HepG2 (cell line): ENCODE results near the gene SLC16A3. TPM values are rescaled to one million over a fixed set of nuclear protein-coding genes. Genes with fewer than 3 reads are reported as not detected.
A peak's percentile ranks its signal among the peaks of the same experiment; 100 is the strongest.

ENCODE experiments used
- DMAP1 ChIP-seq: IDR thresholded peaks from 2 replicates; pipeline ENCODE4 v1.6.1; 2016
- DRAP1 ChIP-seq: IDR thresholded peaks from 2 replicates; pipeline ENCODE4 v1.6.1; 2016; ENCODE audit warnings: missing genetic modification reagents, missing compliant biosample characterization
- GATAD1 ChIP-seq: IDR thresholded peaks from 2 replicates; pipeline ENCODE4 v1.6.1; 2016; ENCODE audit warnings: missing genetic modification reagents, missing compliant biosample characterization
- HBP1 ChIP-seq: IDR thresholded peaks from 2 replicates; pipeline ENCODE4 v1.6.1; 2016; ENCODE audit warnings: low read depth, control low read depth
- HCFC1 ChIP-seq: fragments of 150-350 bp; IDR thresholded peaks from 2 replicates; pipeline ENCODE4 v1.6.1; 2014; ENCODE audit warnings: low read depth, low read length
- HNF4A ChIP-seq: sonication (generic); formaldehyde crosslinking; IDR thresholded peaks from 2 replicates; pipeline ENCODE4 v1.4.0; 2020; ENCODE audit warnings: missing genetic modification reagents
- HNRNPK ChIP-seq: fragments of 200-400 bp; formaldehyde crosslinking; IDR thresholded peaks from 2 replicates; pipeline ENCODE4 v1.6.1; 2018; ENCODE audit warnings: low read length, low read depth, moderate library complexity, mild to moderate bottlenecking; ENCODE audit not compliant: poor library complexity, severe bottlenecking
- KLF16 ChIP-seq, 2 experiments: sonication (generic) in 1 of 2; formaldehyde crosslinking in 1 of 2; IDR thresholded peaks; 2 replicates each; pipeline versions ENCODE4 v1.6.1 to v1.8.0; 2016 to 2023; ENCODE audit warnings: missing genetic modification reagents in 2 of 2, missing compliant biosample characterization in 1 of 2
- KLF6 ChIP-seq: IDR thresholded peaks from 2 replicates; pipeline ENCODE4 v1.8.0; 2016; ENCODE audit warnings: missing biosample characterization, missing genetic modification reagents
- MXD3 ChIP-seq: IDR thresholded peaks from 2 replicates; pipeline ENCODE4 v1.6.1; 2016; ENCODE audit warnings: mild to moderate bottlenecking, missing biosample characterization, missing genetic modification reagents
- PATZ1 ChIP-seq: sonication (generic); formaldehyde crosslinking; IDR thresholded peaks from 2 replicates; pipeline ENCODE4 v1.4.0; 2020; ENCODE audit warnings: missing genetic modification reagents
- PITX1 ChIP-seq: sonication (generic); formaldehyde crosslinking; IDR thresholded peaks from 2 replicates; pipeline ENCODE4 v1.5.1; 2020; ENCODE audit warnings: mild to moderate bottlenecking, missing genetic modification reagents
- POLR2G ChIP-seq: fragments of 200-400 bp; formaldehyde crosslinking; IDR thresholded peaks from 2 replicates; pipeline ENCODE4 v1.6.1; 2018; ENCODE audit warnings: mild to moderate bottlenecking, low read depth, low read length, moderate library complexity
- PRMT3 ChIP-seq: sonication (generic); formaldehyde crosslinking; IDR thresholded peaks from 2 replicates; pipeline ENCODE4 v1.8.1; 2022; ENCODE audit warnings: low read depth, mild to moderate bottlenecking, moderate library complexity, missing genetic modification reagents, borderline replicate concordance
- SMAD3 ChIP-seq: sonication (generic); formaldehyde crosslinking; IDR thresholded peaks from 2 replicates; pipeline ENCODE4 v1.4.0; 2020; ENCODE audit warnings: missing genetic modification reagents
- SP5 ChIP-seq: IDR thresholded peaks from 2 replicates; pipeline ENCODE4 v1.6.1; 2016; ENCODE audit warnings: low read depth, borderline replicate concordance
- TSC22D2 ChIP-seq: sonication (generic); formaldehyde crosslinking; IDR thresholded peaks from 2 replicates; pipeline ENCODE4 v1.5.1; 2020; ENCODE audit warnings: missing genetic modification reagents, mild to moderate bottlenecking, borderline replicate concordance
- ZBTB34 ChIP-seq: sonication (generic); formaldehyde crosslinking; IDR thresholded peaks from 2 replicates; pipeline ENCODE4 v1.8.0; 2022; ENCODE audit warnings: mild to moderate bottlenecking, missing genetic modification reagents
- ZIK1 ChIP-seq: sonication (generic); formaldehyde crosslinking; IDR thresholded peaks from 2 replicates; pipeline ENCODE4 v1.5.0; 2020; ENCODE audit warnings: mild to moderate bottlenecking, low read depth, missing genetic modification reagents, borderline replicate concordance
- ZMYM3 ChIP-seq: sonication (generic); formaldehyde crosslinking; IDR thresholded peaks from 2 replicates; pipeline ENCODE4 v1.5.1; 2020; ENCODE audit warnings: mild to moderate bottlenecking, missing genetic modification reagents
- ZNF124 ChIP-seq: sonication (generic); formaldehyde crosslinking; IDR thresholded peaks from 2 replicates; pipeline ENCODE4 v1.4.0; 2020; ENCODE audit warnings: missing genetic modification reagents
- ZNF83 ChIP-seq: sonication (generic); formaldehyde crosslinking; IDR thresholded peaks from 2 replicates; pipeline ENCODE4 v1.4.0; 2020; ENCODE audit warnings: missing genetic modification reagents, mild to moderate bottlenecking, borderline replicate concordance
- polyA plus RNA-seq, 8 experiments: library from polyadenylated mRNA; depleted of rRNA in 3 of 8; stranded (reverse) in 7 of 8; unstranded in 1 of 8; fragments of >200 nt; fragmentation: Illumina TruSeq in 4 of 8; extraction: Trizol in 4 of 8; gene quantifications; 2 replicates each; pipeline versions ENCODE4 v1.2.1 to v1.2.3, GENCODE V29; 2011 to 2016; ENCODE audit warnings: low read depth in 4 of 8, missing spikeins in 1 of 8, mixed read lengths in 1 of 8; ENCODE audit not compliant: insufficient read depth in 1 of 8
- total RNA-seq, 5 experiments: library from RNA; depleted of rRNA; stranded (reverse); fragments of >200 nt; fragmentation: Illumina TruSeq; extraction: Trizol; gene quantifications; 2 replicates each; pipeline ENCODE4 v1.2.3, GENCODE V29; 2016; ENCODE audit warnings: low read depth in 1 of 5

SLC16A3 gene
- total and polyA plus RNA-seq, 2 of the 13 experiments (the other 11 are each of a cell fraction or from before 2014, with no cell fraction given), result 242 to 349 TPM

GRCh38 chr17:82273327-82274133 is 44.7 kb downstream of the SLC16A3 start, which contains the start of gene CSNK1D (continued):
- peak; percentile 97 for TF ChIP-seq MXD3 (CRISPR knock-in tag)
- TF ChIP-seq KLF6 (CRISPR knock-in tag), result peak; percentile 98
- TF ChIP-seq ZMYM3 (CRISPR knock-in tag), result peak; percentile 11; the same call in 1 of the 2 replicates
- TF ChIP-seq PATZ1, result peak; percentile 75
- peak; percentile 91; the same call in 1 of the 2 replicates for TF ChIP-seq PRMT3 (CRISPR knock-in tag)
- TF ChIP-seq PITX1 (CRISPR knock-in tag), result peak; percentile 90
- peak; percentile 78 for TF ChIP-seq HNRNPK
- TF ChIP-seq ZNF124 (CRISPR knock-in tag), result peak; percentile 82; the same call in 1 of the 2 replicates
- TF ChIP-seq POLR2G, result peak; percentile 95
- TF ChIP-seq HCFC1, result no peak
- TF ChIP-seq TSC22D2 (CRISPR knock-in tag), result peak; percentile 93; the same call in 1 of the 2 replicates
- peak; percentile 88 for TF ChIP-seq ZIK1 (CRISPR knock-in tag)
- TF ChIP-seq DMAP1 (CRISPR knock-in tag), result peak; percentile 97
- peak in 1 of 2 experiments; percentile 97; a peak in 2 of 4 replicates for TF ChIP-seq KLF16 (CRISPR knock-in tag; IDR thresholded peaks at IDR 0.05)
- TF ChIP-seq SP5, result peak; percentile 73
- peak; percentile 72 for TF ChIP-seq GATAD1 (CRISPR knock-in tag)
- TF ChIP-seq HNF4A (CRISPR knock-in tag), result peak; percentile 22
- peak; percentile 23; the same call in 1 of the 2 replicates for TF ChIP-seq ZNF83 (CRISPR knock-in tag)
- no peak for TF ChIP-seq HBP1 (CRISPR knock-in tag)
- TF ChIP-seq ZBTB34, result peak; percentile 86; the same call in 1 of the 2 replicates
- no peak for TF ChIP-seq SMAD3 (CRISPR knock-in tag)
- TF ChIP-seq DRAP1 (CRISPR knock-in tag), result peak; percentile 92
